ENCODE data around the gene FKBP5. TPM values are rescaled to one million over a fixed set of nuclear protein-coding genes. Genes with fewer than 3 reads are reported as not detected.

FKBP5 gene
- total and polyA plus RNA-seq, 9 of the 15 experiments (the other 6 are each of a cell fraction or from before 2014, with no cell fraction given) = 32.7 to 151 (median 75.0) TPM

GRCh38 chr6:35703554-35703953 is 14.8 kb upstream of the FKBP5 start (continued):
- TF ChIP-seq HNRNPLL (IDR thresholded peaks at IDR 0.05; ENCODE audit: low read depth, low read length, poor library complexity, severe bottlenecking) = no peak
- TF ChIP-seq AFF1 (IDR thresholded peaks at IDR 0.05; ENCODE audit: low read depth in 1 of 2, partially characterized antibody in 2 of 2) = no peak
- peak; percentile 81 for TF ChIP-seq USF2 (CRISPR knock-in tag; IDR thresholded peaks at IDR 0.05)
- no peak for TF ChIP-seq ID3 (CRISPR knock-in tag; IDR thresholded peaks at IDR 0.05)
- TF ChIP-seq ID3 (tag; IDR thresholded peaks at IDR 0.05) = no peak
- TF ChIP-seq PHF21A (IDR thresholded peaks at IDR 0.05; ENCODE audit: borderline replicate concordance, low read depth) = no peak
- no peak for TF ChIP-seq GATA2 (CRISPR knock-in tag; IDR thresholded peaks at IDR 0.05)
- no peak for TF ChIP-seq THRAP3 (IDR thresholded peaks at IDR 0.05; ENCODE audit: borderline replicate concordance)
- TF ChIP-seq ASH1L (IDR thresholded peaks at IDR 0.05; ENCODE audit: borderline replicate concordance, low read depth, partially characterized antibody) = no peak
- peak; percentile 50 for TF ChIP-seq HCFC1 (IDR thresholded peaks at IDR 0.05; ENCODE audit: low read depth, low read length)
- TF ChIP-seq TRIM28 (IDR thresholded peaks at IDR 0.05) = peak; percentile 75
- 0 out of 2 replicates have a peak, but pooled peaks have one; percentile 36 for TF ChIP-seq MAX (CRISPR knock-in tag; IDR thresholded peaks at IDR 0.05)
- TF ChIP-seq SNIP1 (IDR thresholded peaks at IDR 0.05; ENCODE audit: low read depth) = no peak
- no peak for TF ChIP-seq ZNF511 (CRISPR knock-in tag; IDR thresholded peaks at IDR 0.05)
- TF ChIP-seq RFX5 (IDR thresholded peaks at IDR 0.05; ENCODE audit: low read depth, low read length) = no peak
- TF ChIP-seq NFRKB (IDR thresholded peaks at IDR 0.05; ENCODE audit: low read depth) = no peak
- 0 out of 4 replicates have a peak, but pooled peaks of 1 of the 2 experiments have one; percentile 44 for TF ChIP-seq TEAD1 (CRISPR knock-in tag; IDR thresholded peaks at IDR 0.05)
- no peak for TF ChIP-seq BDP1 (IDR thresholded peaks at IDR 0.05; ENCODE audit: insufficient read depth, insufficient read length)
- no peak for TF ChIP-seq HOXB6 (CRISPR knock-in tag; IDR thresholded peaks at IDR 0.05; ENCODE audit: borderline replicate concordance)
- TF ChIP-seq CBX3 (IDR thresholded peaks at IDR 0.05; ENCODE audit: borderline replicate concordance in 1 of 2, low read length in 2 of 2) = peak in 1 of 2 experiments; percentile 96; a peak in 2 of 3 replicates
- TF ChIP-seq HDAC8 (tag; IDR thresholded peaks at IDR 0.05) = no peak
- TF ChIP-seq ZNF311 (CRISPR knock-in tag; IDR thresholded peaks at IDR 0.05) = no peak
- no peak for TF ChIP-seq SAFB2 (IDR thresholded peaks at IDR 0.05; ENCODE audit: borderline replicate concordance, low read depth, low read length, severe bottlenecking)
